Measurements from ENCODE around the gene SND1. TPM values are rescaled to one million over a fixed set of nuclear protein-coding genes. Genes with fewer than 3 reads are reported as not detected.

Gene SND1
- total RNA-seq, 1 donor from 2014 or later: 232 TPM

DNA sequence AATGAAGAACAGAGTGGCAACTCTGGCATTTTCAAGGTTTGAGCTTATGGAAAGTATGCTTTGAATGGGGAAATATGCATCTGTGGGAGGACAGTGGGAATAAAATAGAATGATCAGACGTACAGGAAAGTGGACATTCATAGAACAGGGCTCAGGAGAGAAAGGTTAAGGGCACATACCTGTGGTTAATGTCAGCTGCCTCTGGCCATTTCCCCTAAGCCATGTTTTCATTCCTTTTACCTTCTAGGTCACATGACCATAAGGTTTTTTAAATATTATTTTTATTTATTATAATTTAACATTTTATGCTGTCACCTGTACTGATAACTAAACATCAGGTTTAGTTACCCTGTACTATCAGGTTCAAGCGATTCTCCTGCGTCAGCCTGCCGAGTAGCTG is 326.4 kb downstream of the SND1 start:
- Histone ChIP-seq H3K36me3 (ENCODE audit: control insufficient read depth, insufficient read depth, low read length) (peaks cover 10% of the 10 kb centered on the region), H3K4me3 (ENCODE audit: low read depth, low read length) (no peak overlapping the region), H3K27me3 (ENCODE audit: control insufficient read depth, insufficient read depth, low read length) (no peaks in the 10 kb centered on the region)
- no peak for FAIRE-seq
- no peak for DNase-seq (ENCODE audit: low read depth)
- TF ChIP-seq, protein P1, sequence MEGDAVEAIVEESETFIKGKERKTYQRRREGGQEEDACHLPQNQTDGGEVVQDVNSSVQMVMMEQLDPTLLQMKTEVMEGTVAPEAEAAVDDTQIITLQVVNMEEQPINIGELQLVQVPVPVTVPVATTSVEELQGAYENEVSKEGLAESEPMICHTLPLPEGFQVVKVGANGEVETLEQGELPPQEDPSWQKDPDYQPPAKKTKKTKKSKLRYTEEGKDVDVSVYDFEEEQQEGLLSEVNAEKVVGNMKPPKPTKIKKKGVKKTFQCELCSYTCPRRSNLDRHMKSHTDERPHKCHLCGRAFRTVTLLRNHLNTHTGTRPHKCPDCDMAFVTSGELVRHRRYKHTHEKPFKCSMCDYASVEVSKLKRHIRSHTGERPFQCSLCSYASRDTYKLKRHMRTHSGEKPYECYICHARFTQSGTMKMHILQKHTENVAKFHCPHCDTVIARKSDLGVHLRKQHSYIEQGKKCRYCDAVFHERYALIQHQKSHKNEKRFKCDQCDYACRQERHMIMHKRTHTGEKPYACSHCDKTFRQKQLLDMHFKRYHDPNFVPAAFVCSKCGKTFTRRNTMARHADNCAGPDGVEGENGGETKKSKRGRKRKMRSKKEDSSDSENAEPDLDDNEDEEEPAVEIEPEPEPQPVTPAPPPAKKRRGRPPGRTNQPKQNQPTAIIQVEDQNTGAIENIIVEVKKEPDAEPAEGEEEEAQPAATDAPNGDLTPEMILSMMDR (IDR thresholded peaks at IDR 0.05; ENCODE audit: insufficient read depth, low read length, severe bottlenecking): no peak

DNA sequence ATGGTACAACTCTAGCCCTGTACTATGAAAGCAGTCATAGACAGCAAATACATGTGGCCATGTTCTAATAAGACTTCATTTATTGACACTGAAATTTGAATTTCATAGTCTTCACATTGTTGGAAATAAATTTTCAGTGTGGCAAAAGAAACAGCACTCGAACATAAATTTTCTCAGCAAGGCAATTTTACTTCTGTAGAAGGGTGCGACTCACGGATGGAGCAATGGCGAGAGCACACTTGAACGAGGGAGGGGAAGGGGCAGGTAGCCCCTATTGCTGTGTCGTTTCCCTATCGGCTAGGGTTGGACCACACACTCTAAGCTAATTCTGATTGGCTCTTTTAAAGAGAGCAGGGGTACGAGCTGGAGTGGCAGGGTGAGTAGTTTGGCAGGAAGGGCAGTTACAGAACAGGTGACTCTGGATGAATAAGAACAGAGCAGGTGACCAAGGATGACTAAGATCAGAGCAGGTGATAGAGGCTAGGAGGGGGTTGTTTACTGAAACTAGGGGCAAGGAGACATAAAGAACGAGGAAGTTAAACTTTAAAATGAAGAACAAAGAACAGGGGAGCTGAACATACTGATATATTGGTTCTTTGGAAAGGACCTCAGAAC is 327.2 kb downstream of the SND1 start:
- DNase-seq (ENCODE audit: low read depth): no peak
- FAIRE-seq: no peak
- TF ChIP-seq, protein P1 (IDR thresholded peaks at IDR 0.05; ENCODE audit: insufficient read depth, low read length, severe bottlenecking): no peak
- Histone ChIP-seq H3K4me3 (ENCODE audit: low read depth, low read length) (no peak overlapping the region), H3K36me3 (ENCODE audit: control insufficient read depth, insufficient read depth, low read length) (peaks cover 10% of the 10 kb centered on the region), H3K27me3 (ENCODE audit: control insufficient read depth, insufficient read depth, low read length) (no peaks in the 10 kb centered on the region)

DNA sequence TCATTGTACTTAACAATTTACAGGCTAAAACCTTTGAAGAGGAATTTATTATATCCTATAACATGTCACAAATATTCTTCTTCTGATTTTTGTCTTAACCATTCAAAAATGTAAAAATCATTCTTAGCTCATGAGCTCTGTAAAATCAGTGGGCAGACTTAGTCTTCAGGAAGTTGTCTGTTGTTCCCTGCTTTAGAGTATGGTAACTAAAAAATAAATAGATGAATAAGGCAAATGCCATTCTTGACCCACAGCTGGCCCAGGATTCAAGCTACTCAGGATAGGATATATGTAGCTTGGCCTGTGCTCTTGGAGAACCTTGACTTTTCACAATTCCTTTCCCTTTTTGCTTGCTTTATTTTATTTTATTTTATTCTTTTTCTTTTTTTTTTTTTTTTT is 327.7 kb downstream of the SND1 start:
- DNase-seq (ENCODE audit: low read depth): no peak
- H3K27me3 ChIP-seq (ENCODE audit: control insufficient read depth, insufficient read depth, low read length): no peaks in the 10 kb centered on the region
- no peak for FAIRE-seq
- no peak overlapping the region for H3K4me3 ChIP-seq (ENCODE audit: low read depth, low read length)
- peaks cover 10% of the 10 kb centered on the region for H3K36me3 ChIP-seq (ENCODE audit: control insufficient read depth, insufficient read depth, low read length)
- TF ChIP-seq, protein P1 (IDR thresholded peaks at IDR 0.05; ENCODE audit: insufficient read depth, low read length, severe bottlenecking): no peak

DNA sequence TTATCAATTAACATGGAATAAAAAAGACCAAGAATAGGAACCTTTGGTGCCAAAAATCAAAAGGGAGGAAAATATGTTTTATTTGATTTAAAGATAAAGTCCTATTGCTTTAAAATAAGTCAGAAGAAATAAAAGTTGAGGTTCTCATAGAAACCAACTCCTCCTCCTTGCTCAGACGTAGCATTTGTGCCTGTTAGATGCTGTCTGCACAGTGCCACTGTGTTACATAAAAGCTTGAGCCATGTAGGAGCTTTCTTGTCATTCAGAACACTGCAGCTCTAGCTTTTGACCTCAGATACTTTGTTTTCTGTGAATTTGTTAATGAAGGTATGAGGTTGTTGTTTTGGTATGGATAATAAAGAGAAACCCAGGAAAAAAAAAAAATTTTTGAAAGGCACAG is 328.9 kb downstream of the SND1 start:
- Histone ChIP-seq H3K4me3 (ENCODE audit: low read depth, low read length) (no peak overlapping the region), H3K27me3 (ENCODE audit: control insufficient read depth, insufficient read depth, low read length) (no peaks in the 10 kb centered on the region), H3K36me3 (ENCODE audit: control insufficient read depth, insufficient read depth, low read length) (peaks cover 7% of the 10 kb centered on the region)
- DNase-seq (ENCODE audit: low read depth) (no peak), FAIRE-seq (no peak)
- TF ChIP-seq, protein P1 (IDR thresholded peaks at IDR 0.05; ENCODE audit: insufficient read depth, low read length, severe bottlenecking): no peak

DNA sequence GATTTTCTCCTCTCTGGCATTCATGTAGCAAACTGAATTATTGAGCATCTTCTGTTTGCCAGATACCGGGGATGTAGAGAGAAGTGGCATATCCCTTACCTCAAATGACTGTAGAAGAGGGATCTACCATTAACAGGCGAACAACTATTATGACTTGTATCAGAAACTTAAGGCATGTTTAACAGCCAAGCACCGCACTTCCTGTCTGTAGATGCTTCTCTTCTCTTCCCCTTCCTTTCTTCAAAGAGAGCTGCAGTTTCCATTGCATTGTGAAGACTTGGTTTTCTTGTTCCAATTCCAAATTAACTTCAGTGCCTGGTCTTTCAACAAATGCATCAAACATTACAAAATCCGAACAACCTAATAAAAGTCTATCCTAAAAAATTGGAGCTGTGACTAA is 330.0 kb downstream of the SND1 start:
- no peak for DNase-seq (ENCODE audit: low read depth)
- Histone ChIP-seq H3K4me3 (ENCODE audit: low read depth, low read length) (no peak overlapping the region), H3K36me3 (ENCODE audit: control insufficient read depth, insufficient read depth, low read length) (peaks cover 4% of the 10 kb centered on the region), H3K27me3 (ENCODE audit: control insufficient read depth, insufficient read depth, low read length) (no peaks in the 10 kb centered on the region)
- TF ChIP-seq, protein P1 (IDR thresholded peaks at IDR 0.05; ENCODE audit: insufficient read depth, low read length, severe bottlenecking): no peak
- FAIRE-seq: no peak

DNA sequence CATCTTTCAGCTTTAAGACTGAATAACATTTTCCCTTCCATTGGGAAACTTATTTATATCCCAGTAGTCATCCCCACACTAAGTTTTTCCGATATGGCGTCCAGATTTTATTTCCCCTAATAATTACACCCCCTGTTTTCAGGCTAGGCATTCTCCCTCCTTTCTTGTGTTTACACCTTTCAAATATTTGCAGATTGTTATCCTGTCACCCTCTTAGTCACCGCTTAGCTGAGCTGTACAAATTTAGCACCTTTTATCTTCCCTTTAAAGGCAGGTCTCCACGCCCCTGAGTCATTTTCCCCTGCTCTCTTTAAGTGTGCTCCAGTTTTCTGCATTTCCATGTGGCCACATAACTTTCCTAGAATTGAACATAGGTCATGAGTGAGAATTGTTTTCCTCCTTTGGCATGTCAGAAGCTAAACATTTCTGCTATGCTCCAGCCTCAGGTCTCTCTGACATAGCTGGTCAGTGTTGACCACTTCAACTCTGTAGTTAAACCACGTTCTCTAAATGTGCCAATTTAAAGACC is 331.9 kb downstream of the SND1 start:
- TF ChIP-seq, protein P1 (IDR thresholded peaks at IDR 0.05; ENCODE audit: insufficient read depth, low read length, severe bottlenecking): no peak
- FAIRE-seq (no peak), DNase-seq (ENCODE audit: low read depth) (peak; percentile 66)
- H3K27me3 ChIP-seq (ENCODE audit: control insufficient read depth, insufficient read depth, low read length): no peaks in the 10 kb centered on the region
- peaks cover 3% of the 10 kb centered on the region for H3K36me3 ChIP-seq (ENCODE audit: control insufficient read depth, insufficient read depth, low read length)
- H3K4me3 ChIP-seq (ENCODE audit: low read depth, low read length): no peak overlapping the region

Measured in bronchial epithelial cell (primary cell).